ENCODE results near the gene TTI1.

- TF ChIP-seq FOXA1 (IDR thresholded peaks at IDR 0.05) (no peak), BHLHE40 (IDR thresholded peaks at IDR 0.05; ENCODE audit: borderline replicate concordance) (no peak)
Observed at GRCh38 chr20:38062890-38063289, 29.6 kb upstream of the TTI1 start.

All from HEK293T (cell line).